Posterior cingulate gyrus (tissue), 11 donors: ENCODE data around the gene GPR183.

ENCODE experiments used
- DNase-seq, 10 donors: peaks; one replicate each; pipeline versions ENCODE4 v3.0.0 to v3.0.0-alpha.2; 2020 to 2021; ENCODE audit warnings: mixed read lengths in 3 of 10
- intact Hi-C: fragments of 100-400 bp; cut with DNase I; formaldehyde crosslinking; loops from one replicate; pipeline ENCODE4 v1.15.1; 2023

GPR183 gene

GRCh38 chr13:99340638-99341037 lies 33.4 kb upstream of the GPR183 start:
- DNase-seq = no peak
- intact Hi-C loops = no loop called here

DNA sequence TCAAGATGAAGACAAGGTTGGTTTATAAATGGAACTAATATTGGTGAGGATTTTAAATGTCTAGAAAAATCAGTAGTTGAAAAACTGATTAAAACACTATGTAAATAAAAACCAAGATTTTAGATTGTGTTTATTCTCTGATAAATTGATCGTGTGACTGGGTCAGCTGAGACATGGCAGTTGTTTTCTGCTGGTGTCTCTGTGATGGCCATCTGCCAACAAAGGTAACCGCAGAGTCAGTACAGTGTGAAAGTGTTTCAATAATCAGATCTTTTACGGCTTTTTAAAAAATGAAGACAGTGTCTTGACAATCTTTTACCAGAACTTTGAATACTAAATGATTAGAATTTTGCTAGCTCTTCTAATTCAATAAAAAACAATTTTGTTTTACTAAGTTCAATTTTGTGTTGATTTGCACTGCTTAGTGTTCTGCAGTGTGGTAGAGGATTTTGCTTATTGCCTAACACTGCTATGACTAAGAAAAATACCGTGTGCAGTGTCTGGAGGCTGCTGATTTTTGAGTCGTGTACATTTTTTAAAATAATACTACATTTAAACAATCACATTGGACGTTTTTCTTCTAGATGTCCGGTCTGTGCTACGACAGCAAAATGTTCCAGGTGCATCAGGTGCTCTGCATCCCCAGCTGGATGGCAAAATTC lies 32.7 kb upstream of the GPR183 start:
- no peak for DNase-seq
- intact Hi-C loops = no loop called here

DNA sequence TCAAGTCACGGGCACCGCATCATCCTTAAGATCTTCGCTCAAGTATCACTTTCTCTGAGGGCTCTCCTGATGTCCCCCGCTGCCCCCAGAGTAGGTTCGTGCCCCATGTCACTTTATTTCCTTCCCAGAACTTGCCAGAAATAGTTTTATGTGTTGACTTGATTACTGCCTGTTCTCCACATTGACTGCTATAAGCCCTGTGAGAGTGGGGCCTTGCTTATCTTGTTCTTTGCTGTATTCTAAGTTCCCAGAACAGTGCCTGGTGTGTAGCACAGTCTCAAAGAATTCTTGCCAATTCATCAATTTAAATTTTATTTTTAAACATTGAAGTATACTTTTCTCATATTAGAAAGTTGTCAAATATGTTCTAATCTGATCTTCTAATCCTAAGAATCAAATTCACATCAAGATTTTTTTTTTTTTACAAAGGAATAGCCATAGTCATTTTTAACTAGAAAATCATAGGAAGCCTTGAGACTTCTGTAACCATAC lies 32.1 kb upstream of the GPR183 start:
- no peak for DNase-seq
- intact Hi-C loops = no loop called here

DNA sequence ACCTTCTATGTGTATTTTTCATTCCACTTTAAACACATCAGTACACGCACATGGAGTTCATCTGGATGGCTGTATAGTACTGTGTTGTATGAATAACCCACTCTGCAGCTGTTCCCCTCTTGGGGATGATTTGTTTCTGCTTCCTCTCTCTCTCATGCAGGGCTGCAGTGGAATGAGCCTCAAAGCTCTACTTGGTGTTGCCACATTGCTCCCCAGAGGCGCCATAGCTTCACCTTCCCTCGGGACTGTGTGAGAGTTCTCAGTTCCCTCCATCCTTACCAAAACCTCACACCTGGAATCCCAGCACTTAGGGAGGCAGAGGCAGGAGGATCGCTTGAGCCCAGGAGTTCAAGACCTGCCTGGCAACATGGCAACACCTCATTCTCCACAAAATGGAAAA lies 28.4 kb upstream of the GPR183 start:
- intact Hi-C loops = no loop called here
- DNase-seq = no peak

- intact Hi-C loops = no loop called here
- no peak for DNase-seq
These were observed 27.9 kb upstream of the GPR183 start for GRCh38 chr13:99335087-99335486.

DNA sequence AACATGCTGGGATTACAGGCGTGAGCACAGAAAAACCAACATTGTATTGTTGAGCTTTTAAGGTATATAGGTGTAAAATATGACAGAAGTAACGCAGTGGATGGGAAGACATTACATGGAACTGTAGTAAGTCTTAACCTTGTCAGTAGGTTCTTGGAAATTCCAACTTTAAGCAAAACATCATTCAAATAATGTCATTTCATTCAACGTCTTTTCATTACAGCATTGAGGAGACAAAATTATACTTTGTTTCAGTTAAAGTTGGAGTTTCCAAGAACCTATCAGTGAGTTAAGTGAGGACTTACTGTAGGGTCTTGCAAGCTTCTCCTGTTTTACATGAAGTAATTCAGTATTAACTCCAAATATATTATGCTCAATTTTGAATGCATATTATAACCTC lies 27.0 kb upstream of the GPR183 start:
- DNase-seq = no peak
- intact Hi-C loops = no loop called here

DNA sequence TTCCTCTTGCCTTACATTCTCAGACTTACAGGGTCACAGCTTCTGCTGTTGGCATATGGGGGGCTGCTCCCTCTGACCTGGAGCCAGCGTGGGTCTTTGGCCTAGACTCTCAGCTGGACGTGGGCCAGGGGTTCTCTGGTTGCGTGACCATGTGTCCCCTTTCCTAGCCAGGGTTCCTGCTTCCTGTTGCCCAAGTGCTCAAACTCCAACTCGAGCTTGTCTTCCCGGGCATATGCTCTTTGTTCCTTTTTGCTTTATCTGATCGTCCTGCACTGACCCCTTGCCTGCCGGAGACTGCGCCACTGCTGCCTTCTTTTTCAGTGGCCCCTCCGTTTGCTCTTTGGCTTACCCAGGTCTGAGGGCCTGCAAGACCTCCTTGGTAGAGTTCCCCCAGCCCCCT lies 25.3 kb upstream of the GPR183 start:
- intact Hi-C loops = no loop called here
- DNase-seq = no peak

- DNase-seq = no peak
- intact Hi-C loops = no loop called here
These were observed 24.7 kb upstream of the GPR183 start for GRCh38 chr13:99331881-99332293.

- intact Hi-C loops = no loop called here
- DNase-seq = no peak
These were observed 23.7 kb upstream of the GPR183 start for GRCh38 chr13:99330942-99331341.

- intact Hi-C loops = no loop called here
- DNase-seq = no peak
These were observed 22.3 kb upstream of the GPR183 start for GRCh38 chr13:99329477-99329876.

- intact Hi-C loops = no loop called here
- DNase-seq = no peak
These were observed 20.6 kb upstream of the GPR183 start for GRCh38 chr13:99327761-99328160.

GRCh38 chr13:99327126-99327525 lies 19.9 kb upstream of the GPR183 start:
- intact Hi-C loops = no loop called here
- DNase-seq = no peak

GRCh38 chr13:99326012-99326411 lies 18.8 kb upstream of the GPR183 start:
- intact Hi-C loops = no loop called here
- DNase-seq = no peak

DNA sequence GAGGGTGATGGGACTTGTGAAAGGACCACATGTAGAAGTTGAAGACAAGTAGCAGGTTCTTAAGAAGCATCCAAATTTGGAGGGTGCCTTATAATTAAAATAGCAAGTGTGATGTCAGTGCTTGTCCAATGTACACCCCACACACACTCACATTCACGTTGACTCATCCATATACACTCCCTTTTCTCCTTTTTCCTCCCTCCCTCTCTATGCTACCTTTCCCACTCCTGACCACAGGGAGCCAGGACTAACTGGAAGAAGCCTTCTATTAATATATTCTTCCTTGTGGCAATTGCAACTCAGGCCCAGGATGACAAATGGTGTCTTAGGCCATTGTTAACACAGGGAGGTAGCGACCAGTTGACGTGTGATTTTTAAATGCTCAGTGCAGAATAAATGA lies 16.3 kb upstream of the GPR183 start:
- intact Hi-C loops = no loop called here
- no peak for DNase-seq

GRCh38 chr13:99322297-99323103 lies 15.3 kb upstream of the GPR183 start:
- intact Hi-C loops = no loop called here
- DNase-seq = no peak

DNA sequence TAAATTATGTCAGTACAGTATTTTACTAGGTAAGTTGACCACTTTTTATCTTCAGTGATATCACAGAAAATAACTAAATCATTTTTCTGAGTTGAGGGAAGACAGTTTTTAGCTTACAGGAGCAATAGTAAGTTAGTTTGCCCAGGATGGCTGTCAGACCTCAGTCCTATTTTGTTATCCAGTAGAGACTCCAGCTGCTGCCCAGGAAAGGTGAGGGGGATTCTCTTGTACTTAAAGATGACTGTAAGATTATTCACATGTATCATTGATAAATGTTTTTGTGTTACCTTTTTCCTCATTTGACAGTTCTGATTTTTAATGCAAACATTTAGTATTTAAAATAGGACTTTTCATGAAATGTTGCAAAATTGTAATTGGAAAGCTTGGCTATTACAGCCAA lies 14.5 kb upstream of the GPR183 start:
- intact Hi-C loops = no loop called here
- DNase-seq = no peak

GRCh38 chr13:99320693-99321481 lies 13.7 kb upstream of the GPR183 start:
- DNase-seq = no peak
- intact Hi-C loops = no loop called here

- intact Hi-C loops = no loop called here
- no peak for DNase-seq
These were observed 9.6 kb upstream of the GPR183 start for GRCh38 chr13:99316657-99317256.

- DNase-seq = no peak
- intact Hi-C loops = no loop called here
These were observed 9.0 kb upstream of the GPR183 start for GRCh38 chr13:99316224-99316623.

- intact Hi-C loops = no loop called here
- DNase-seq = no peak
These were observed 8.0 kb upstream of the GPR183 start for GRCh38 chr13:99315186-99315585.

GRCh38 chr13:99314640-99315176 lies 7.5 kb upstream of the GPR183 start:
- DNase-seq = no peak
- intact Hi-C loops = no loop called here
